Adrenal gland (tissue), 5 donors: Measurements from ENCODE around the gene FRS2.

Experiments
- CTCF ChIP-seq, 6 experiments: fragments of 450-650 bp in 4 of 6; fragments of 200-600 bp in 2 of 6; sonication (generic) in 1 of 6; IDR thresholded peaks; 1 replicate in 5 of 6; 2 replicates in 1 of 6; pipeline versions ENCODE4 v1.5.1 to v1.8.0; 2016 to 2021; ENCODE audit warnings: antibody characterized with exemption in 6 of 6, mild to moderate bottlenecking in 2 of 6, moderate library complexity in 1 of 6
- POLR2A ChIP-seq, 2 donors: fragments of 450-650 bp; IDR thresholded peaks; one replicate each; pipeline ENCODE4 v1.6.1; 2017; ENCODE audit warnings: antibody characterized with exemption in 2 of 2, mild to moderate bottlenecking in 2 of 2, moderate library complexity in 1 of 2
- donor health status: DM: no; HTN: no; CAD: no.

DNA sequence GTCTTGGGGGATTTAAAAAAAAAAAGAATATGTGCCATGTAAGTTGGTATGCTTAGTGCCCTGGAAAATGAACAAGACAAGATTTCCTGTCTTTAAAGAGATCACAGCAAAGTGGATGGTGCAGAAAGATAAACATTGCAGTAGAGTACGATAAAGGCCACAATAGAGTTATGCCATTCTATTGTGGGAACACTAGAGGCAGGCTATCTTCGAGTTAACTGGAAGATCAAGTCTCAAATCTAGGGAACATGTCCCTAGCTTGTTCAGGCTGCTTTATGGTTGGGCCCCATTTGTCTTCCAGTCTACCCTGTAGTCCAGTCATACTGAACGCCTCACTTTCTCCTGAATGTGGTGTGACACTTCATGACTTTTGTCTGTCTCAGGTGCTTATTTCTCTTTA lies 96.4 kb downstream of the FRS2 start:
- no peak for TF ChIP-seq CTCF (IDR thresholded peaks at IDR 0.05)
- no peak for TF ChIP-seq POLR2A (IDR thresholded peaks at IDR 0.05)
